ENCODE results near the gene UBFD1. TPM values are rescaled to one million over a fixed set of nuclear protein-coding genes. Genes with fewer than 3 reads are reported as not detected.

The UBFD1 gene
- total and polyA plus RNA-seq, 2 experiments from 2014 or later: 48.6 to 107 TPM

- peaks cover 34% of the 10 kb centered on the region for H3K79me2 ChIP-seq
- H3K27me3 ChIP-seq: no peaks in the 10 kb centered on the region
- 93% methylated on average over 5 of the region's 6 CpGs for WGBS (ENCODE audit: low lambda C conversion rate, missing lambda C conversion rate)
- no peak for TF ChIP-seq EZH2phosphoT487 (IDR thresholded peaks at IDR 0.05; ENCODE audit: low read depth, severe bottlenecking, unreplicated experiment)
- TF ChIP-seq CTCF (IDR thresholded peaks at IDR 0.05; ENCODE audit: poor library complexity): no peak
- TF ChIP-seq EZH2 (IDR thresholded peaks at IDR 0.05; ENCODE audit: borderline replicate concordance): no peak
- H3K4me2 ChIP-seq: no peak overlapping the region
- H3K4me3 ChIP-seq: no peak overlapping the region
- no peak for DNase-seq (ENCODE audit: low spot score)
- no peaks in the 10 kb centered on the region for H3K36me3 ChIP-seq (replicated peaks; ENCODE audit: insufficient read depth, low read depth)
- no peak overlapping the region for H3K27ac ChIP-seq
- H3K4me1 ChIP-seq (ENCODE audit: insufficient read depth): peaks cover 12% of the 10 kb centered on the region
- peaks cover 4% of the 10 kb centered on the region for H4K20me1 ChIP-seq (ENCODE audit: insufficient read depth, poor library complexity, severe bottlenecking)
- H3K9me2 ChIP-seq (replicated peaks; ENCODE audit: insufficient read depth): no peaks in the 10 kb centered on the region
- H3K9me3 ChIP-seq (ENCODE audit: low read depth): no peaks in the 10 kb centered on the region
- no peak overlapping the region for H2AFZ ChIP-seq
These were observed 5.7 kb downstream of the UBFD1 start for GRCh38 chr16:23563186-23563585.

- H2AFZ ChIP-seq: no peak overlapping the region
- no peak for TF ChIP-seq CTCF (IDR thresholded peaks at IDR 0.05; ENCODE audit: poor library complexity)
- TF ChIP-seq EZH2phosphoT487 (IDR thresholded peaks at IDR 0.05; ENCODE audit: low read depth, severe bottlenecking, unreplicated experiment): no peak
- no peak for TF ChIP-seq EZH2 (IDR thresholded peaks at IDR 0.05; ENCODE audit: borderline replicate concordance)
- H3K4me1 ChIP-seq (ENCODE audit: insufficient read depth): no peaks in the 10 kb centered on the region
- H3K4me3 ChIP-seq: no peak overlapping the region
- peaks cover 18% of the 10 kb centered on the region for H3K79me2 ChIP-seq
- no peak for DNase-seq (ENCODE audit: low spot score)
- no peaks in the 10 kb centered on the region for H3K36me3 ChIP-seq (replicated peaks; ENCODE audit: insufficient read depth, low read depth)
- H3K9me2 ChIP-seq (replicated peaks; ENCODE audit: insufficient read depth): no peaks in the 10 kb centered on the region
- no peaks in the 10 kb centered on the region for H3K9me3 ChIP-seq (ENCODE audit: low read depth)
- H3K27me3 ChIP-seq: no peaks in the 10 kb centered on the region
- no peak overlapping the region for H3K27ac ChIP-seq
- H4K20me1 ChIP-seq (ENCODE audit: insufficient read depth, poor library complexity, severe bottlenecking): peaks cover 4% of the 10 kb centered on the region
- WGBS (ENCODE audit: low lambda C conversion rate, missing lambda C conversion rate): 97% methylated on average over 9 of the region's 9 CpGs
- H3K4me2 ChIP-seq: no peak overlapping the region
These were observed 7.2 kb downstream of the UBFD1 start for GRCh38 chr16:23564575-23565363.

- Histone ChIP-seq H4K20me1 (ENCODE audit: insufficient read depth, poor library complexity, severe bottlenecking) (no peaks in the 10 kb centered on the region), H3K9me2 (replicated peaks; ENCODE audit: insufficient read depth) (no peaks in the 10 kb centered on the region), H3K27me3 (no peaks in the 10 kb centered on the region), H3K4me1 (ENCODE audit: insufficient read depth) (no peaks in the 10 kb centered on the region), H3K27ac (no peak overlapping the region), H3K79me2 (no peaks in the 10 kb centered on the region), H3K4me3 (no peak overlapping the region), H3K4me2 (no peak overlapping the region), H3K36me3 (replicated peaks; ENCODE audit: insufficient read depth, low read depth) (no peaks in the 10 kb centered on the region), H2AFZ (no peak overlapping the region), H3K9me3 (ENCODE audit: low read depth) (no peaks in the 10 kb centered on the region)
- TF ChIP-seq EZH2phosphoT487 (IDR thresholded peaks at IDR 0.05; ENCODE audit: low read depth, severe bottlenecking, unreplicated experiment) (no peak), CTCF (IDR thresholded peaks at IDR 0.05; ENCODE audit: poor library complexity) (no peak), EZH2 (IDR thresholded peaks at IDR 0.05; ENCODE audit: borderline replicate concordance) (no peak)
- no peak for DNase-seq (ENCODE audit: low spot score)
- 96% methylated on average over 8 of the region's 8 CpGs for whole genome bisulfite sequencing (ENCODE audit: low lambda C conversion rate, missing lambda C conversion rate)
These were observed 9.2 kb downstream of the UBFD1 start for GRCh38 chr16:23566724-23567123.

Data from hepatocyte (in vitro differentiated cells).